ENCODE measurements around the gene MTR.

MTR gene

DNA sequence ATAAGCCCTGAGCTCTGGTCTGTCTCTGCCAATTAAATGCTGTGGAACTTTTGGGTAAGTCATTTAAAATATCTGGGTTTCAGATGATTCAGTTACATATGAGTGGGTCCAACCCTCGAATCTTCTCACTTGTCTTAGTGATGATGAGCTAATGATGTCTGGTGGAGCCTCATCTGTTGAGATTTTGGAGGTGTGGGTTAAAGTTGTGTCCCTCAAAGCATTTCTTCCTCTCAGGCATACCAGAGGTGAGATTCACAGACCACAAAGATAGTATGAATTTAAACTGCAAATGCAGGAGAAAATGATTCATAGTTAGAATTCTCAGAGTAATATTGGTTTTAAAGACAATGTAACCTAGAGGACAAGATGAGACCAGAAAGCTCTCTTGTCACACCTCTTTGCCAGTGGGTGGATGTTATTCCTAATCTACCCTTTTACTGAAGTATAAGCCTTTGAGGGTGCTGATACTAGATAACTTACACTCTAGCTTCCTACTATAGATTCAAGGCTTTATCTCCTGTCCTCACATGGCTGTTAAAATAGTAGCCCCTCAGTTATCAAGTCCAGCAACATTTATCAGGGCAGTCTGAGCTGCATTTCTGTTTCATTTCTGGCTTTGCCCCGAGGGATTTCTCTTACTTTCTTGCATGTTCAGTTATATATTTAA is 118.4 kb downstream of the MTR start:
- DNase-seq (ENCODE audit: low read depth, low spot score): no peak
- POLR2A ChIA-PET: interaction anchor here (1.0 kb wide), 1 partner anchor 118 kb away, joined by 3 read pairs; the partner anchor contains the start of gene MTR
- CTCF ChIA-PET: interaction anchor here (1.1 kb wide), 1 partner anchor 154 kb away, joined by 4 read pairs; no protein-coding TSS in a partner anchor

DNA sequence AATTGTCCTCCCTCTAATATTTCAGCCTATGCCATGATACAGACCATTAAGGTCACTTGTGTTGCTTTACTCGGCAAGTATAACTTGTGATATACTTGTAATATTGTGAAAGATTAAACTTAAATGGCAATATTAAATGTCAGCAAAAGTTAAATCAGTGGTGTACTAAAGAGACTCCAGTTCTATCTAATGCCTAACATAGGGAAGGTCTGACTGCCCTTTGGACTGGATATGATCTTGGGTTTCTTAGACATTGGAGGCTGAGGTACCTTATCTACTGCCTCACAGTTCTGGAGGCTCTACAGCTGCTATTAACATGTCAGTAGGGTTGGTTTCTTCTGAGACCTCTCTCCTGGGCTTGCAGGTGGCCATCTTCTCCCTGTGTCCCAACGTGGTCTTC is 119.3 kb downstream of the MTR start:
- TF ChIP-seq, protein P1, sequence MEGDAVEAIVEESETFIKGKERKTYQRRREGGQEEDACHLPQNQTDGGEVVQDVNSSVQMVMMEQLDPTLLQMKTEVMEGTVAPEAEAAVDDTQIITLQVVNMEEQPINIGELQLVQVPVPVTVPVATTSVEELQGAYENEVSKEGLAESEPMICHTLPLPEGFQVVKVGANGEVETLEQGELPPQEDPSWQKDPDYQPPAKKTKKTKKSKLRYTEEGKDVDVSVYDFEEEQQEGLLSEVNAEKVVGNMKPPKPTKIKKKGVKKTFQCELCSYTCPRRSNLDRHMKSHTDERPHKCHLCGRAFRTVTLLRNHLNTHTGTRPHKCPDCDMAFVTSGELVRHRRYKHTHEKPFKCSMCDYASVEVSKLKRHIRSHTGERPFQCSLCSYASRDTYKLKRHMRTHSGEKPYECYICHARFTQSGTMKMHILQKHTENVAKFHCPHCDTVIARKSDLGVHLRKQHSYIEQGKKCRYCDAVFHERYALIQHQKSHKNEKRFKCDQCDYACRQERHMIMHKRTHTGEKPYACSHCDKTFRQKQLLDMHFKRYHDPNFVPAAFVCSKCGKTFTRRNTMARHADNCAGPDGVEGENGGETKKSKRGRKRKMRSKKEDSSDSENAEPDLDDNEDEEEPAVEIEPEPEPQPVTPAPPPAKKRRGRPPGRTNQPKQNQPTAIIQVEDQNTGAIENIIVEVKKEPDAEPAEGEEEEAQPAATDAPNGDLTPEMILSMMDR (IDR thresholded peaks at IDR 0.05; ENCODE audit: insufficient read depth, low read length, missing control alignments): no peak
- CTCF ChIA-PET: no interaction called here
- POLR2A ChIA-PET: no interaction called here
- DNase-seq (ENCODE audit: low read depth, low spot score): no peak
- H3K4me3 ChIP-seq (ENCODE audit: low read depth, low read length): no peak overlapping the region

More for the DNA sequence above, 118.4 kb downstream of the MTR start:
- TF ChIP-seq, protein P1 (IDR thresholded peaks at IDR 0.05; ENCODE audit: insufficient read depth, low read length, missing control alignments): no peak
- H3K4me3 ChIP-seq (ENCODE audit: low read depth, low read length): no peak overlapping the region

DNA sequence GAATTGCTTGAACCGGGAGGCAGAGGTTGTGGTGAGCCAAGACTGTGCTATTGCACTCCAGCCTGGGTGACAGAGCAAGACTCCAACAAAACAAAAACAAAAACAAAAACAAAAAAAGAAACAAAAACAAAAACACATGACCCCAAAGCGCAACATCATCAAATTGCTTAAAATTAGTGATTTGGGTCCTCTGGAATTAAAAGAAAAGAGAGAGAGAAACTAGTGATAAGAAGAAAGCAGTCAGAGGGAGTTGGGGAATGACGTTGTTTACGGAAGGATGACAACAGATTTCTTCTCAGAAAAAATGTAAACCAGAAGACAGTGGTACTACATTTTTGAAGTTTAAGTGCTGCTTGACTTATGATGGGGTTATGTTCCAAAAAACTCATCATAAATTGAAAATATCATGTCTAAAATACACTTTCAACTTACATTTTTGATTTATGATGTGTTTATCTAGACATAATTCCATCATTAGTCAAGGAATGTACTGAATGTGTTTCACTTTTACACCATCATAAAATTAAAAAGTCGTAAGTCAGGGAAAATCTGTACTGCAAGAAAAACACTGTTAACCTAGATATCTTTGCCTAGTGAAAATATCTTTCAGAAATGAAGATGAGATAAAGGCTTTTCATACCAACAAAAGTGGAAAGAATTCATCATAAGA is 121.2 kb downstream of the MTR start:
- no peak for DNase-seq (ENCODE audit: low read depth, low spot score)
- TF ChIP-seq, protein P1 (IDR thresholded peaks at IDR 0.05; ENCODE audit: insufficient read depth, low read length, missing control alignments): no peak

DNA sequence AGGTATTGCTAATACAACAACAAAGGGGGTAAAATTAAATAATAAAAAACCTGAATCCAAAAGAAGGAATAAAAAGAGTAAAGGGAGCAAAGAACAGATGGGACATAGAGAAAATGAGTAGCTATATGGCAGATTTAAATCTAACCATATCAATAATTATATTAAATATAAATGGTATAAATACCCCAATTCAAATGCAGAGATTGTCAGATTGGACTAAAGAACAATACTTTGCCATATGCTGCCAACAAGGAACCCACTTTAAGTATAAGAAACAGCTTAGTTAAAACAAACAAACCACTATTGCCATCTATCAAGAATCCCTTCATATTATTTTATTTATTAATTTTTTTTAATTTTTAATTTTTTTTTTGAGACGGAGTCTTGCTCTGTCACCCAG is 122.4 kb downstream of the MTR start:
- TF ChIP-seq, protein P1 (IDR thresholded peaks at IDR 0.05; ENCODE audit: insufficient read depth, low read length, missing control alignments): no peak
- CTCF ChIA-PET: no interaction called here

More for the DNA sequence above, 121.2 kb downstream of the MTR start:
- ChIA-PET CTCF (no interaction called here), POLR2A (no interaction called here)
- H3K4me3 ChIP-seq (ENCODE audit: low read depth, low read length): no peak overlapping the region

DNA sequence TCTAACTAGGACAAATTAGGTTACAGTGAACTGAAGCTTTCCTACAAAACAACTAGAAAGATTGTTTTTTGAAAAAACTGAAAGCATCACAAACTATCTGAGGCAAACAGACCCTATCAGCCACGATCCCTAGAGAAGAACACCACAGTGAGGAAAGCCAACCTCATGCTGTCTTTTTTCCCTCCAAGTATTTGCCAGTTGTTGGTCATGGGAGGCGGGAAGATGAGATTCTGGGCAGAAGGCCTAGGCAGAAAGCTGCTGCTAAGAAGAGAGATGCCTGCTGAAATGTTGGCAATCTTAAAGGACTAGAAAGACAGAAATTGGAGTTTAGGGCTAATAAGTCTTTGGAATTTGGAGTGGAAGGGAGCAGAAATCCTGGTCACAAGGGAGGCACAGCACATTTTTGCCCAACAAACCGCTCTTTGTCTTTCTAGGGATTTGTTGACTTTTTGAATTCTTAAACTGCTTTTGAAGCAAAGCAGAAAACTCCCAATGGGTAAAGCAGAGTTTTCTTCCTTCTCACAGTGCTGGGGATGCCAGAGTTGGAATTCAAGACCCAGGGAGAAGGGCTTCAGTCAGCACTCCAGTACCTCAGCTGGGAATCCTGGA is 125.3 kb downstream of the MTR start:
- ChIA-PET POLR2A (no interaction called here), CTCF (no interaction called here)
- TF ChIP-seq, protein P1 (IDR thresholded peaks at IDR 0.05; ENCODE audit: insufficient read depth, low read length, missing control alignments): no peak
- no peak overlapping the region for H3K4me3 ChIP-seq (ENCODE audit: low read depth, low read length)
- DNase-seq (ENCODE audit: low read depth, low spot score): no peak

More for the DNA sequence above, 122.4 kb downstream of the MTR start:
- POLR2A ChIA-PET: no interaction called here
- H3K4me3 ChIP-seq (ENCODE audit: low read depth, low read length): no peak overlapping the region
- DNase-seq (ENCODE audit: low read depth, low spot score): no peak

DNA sequence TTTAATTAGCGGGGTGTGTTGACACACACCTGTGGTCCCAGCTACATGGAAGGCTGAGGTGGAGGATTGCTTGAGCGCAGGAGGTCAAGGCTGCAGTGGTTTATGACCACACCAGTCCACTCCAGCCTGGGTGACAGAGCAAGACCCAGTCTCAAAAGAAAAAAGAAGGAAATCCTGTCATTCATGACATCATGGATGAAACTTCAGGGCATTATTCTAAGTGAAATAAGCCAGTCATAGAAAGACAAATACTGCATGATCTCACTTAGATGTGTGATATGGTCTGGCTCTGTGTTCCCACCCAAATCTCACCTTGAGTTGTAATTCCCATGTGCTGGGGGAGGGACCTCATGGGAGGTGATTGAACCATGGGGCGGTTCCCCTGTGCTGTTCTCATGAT is 126.5 kb downstream of the MTR start:
- no peak for DNase-seq (ENCODE audit: low read depth, low spot score)
- ChIA-PET CTCF (no interaction called here), POLR2A (no interaction called here)
- TF ChIP-seq, protein P1 (IDR thresholded peaks at IDR 0.05; ENCODE audit: insufficient read depth, low read length, missing control alignments): no peak
- H3K4me3 ChIP-seq (ENCODE audit: low read depth, low read length): no peak overlapping the region
